MM.1S (cell line): ENCODE data around the gene DOK1.

Experiments
- EZH2 ChIP-seq: fragments of 300-600 bp; sonication (generic); optimal IDR thresholded peaks from 2 replicates; pipeline ENCODE3; 2017; ENCODE audit warnings: low read depth, mild to moderate bottlenecking, antibody characterized with exemption, low read length, mixed read lengths
- EZH2phosphoT487 ChIP-seq: fragments of 300-600 bp; sonication (generic); IDR thresholded peaks from 2 replicates; pipeline ENCODE4 v1.6.1; 2018; ENCODE audit warnings: antibody characterized with exemption, low read length
- TF ChIP-seq, protein P1 (sequence below): fragments of 300-600 bp; sonication (generic); IDR thresholded peaks from 2 replicates; pipeline ENCODE4 v1.5.1; 2016; ENCODE audit warnings: antibody characterized with exemption, low read length, mixed read lengths

DNA sequence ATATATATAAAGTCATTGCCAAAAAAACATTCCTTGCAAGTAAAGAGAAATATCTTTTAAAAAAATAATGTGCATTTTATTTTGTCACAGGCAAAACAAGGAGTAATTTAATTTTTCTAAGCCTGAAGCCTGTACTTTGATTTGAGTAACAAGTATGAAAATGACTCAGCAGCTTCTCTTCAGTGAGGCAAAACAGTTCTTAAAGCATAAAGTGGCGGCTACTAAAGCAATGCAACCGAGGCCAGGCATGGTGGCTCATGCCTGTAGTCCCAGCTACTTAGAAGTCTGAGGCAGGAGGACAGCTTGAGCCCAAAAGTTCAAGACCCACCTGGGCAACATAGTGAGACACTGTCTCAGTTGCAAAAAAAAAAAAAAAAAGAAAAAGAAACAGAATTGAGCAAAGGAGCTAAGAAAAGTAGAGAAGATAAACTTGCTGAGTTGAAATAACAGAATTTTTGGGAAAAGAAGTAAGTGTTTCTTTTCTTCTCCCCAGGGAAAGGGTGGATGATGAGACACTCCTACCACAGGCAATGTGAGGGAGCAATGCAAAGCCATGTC is 29.6 kb downstream of the DOK1 start:
- TF ChIP-seq, protein P1, sequence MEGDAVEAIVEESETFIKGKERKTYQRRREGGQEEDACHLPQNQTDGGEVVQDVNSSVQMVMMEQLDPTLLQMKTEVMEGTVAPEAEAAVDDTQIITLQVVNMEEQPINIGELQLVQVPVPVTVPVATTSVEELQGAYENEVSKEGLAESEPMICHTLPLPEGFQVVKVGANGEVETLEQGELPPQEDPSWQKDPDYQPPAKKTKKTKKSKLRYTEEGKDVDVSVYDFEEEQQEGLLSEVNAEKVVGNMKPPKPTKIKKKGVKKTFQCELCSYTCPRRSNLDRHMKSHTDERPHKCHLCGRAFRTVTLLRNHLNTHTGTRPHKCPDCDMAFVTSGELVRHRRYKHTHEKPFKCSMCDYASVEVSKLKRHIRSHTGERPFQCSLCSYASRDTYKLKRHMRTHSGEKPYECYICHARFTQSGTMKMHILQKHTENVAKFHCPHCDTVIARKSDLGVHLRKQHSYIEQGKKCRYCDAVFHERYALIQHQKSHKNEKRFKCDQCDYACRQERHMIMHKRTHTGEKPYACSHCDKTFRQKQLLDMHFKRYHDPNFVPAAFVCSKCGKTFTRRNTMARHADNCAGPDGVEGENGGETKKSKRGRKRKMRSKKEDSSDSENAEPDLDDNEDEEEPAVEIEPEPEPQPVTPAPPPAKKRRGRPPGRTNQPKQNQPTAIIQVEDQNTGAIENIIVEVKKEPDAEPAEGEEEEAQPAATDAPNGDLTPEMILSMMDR: no peak
- TF ChIP-seq EZH2 (no peak), EZH2phosphoT487 (no peak)
